RWPE2 (cell line): ENCODE measurements around the gene HTRA3.

Source experiments
- ATAC-seq: fragments of 200-7000 bp; cut with Tn5 transposase; 3 replicates; pipeline ENCODE4 v1.9.1; 2021; ENCODE audit warnings: low read depth
- DNase-seq: peaks from one replicate; pipeline ENCODE4 v3.0.0-alpha.2; 2020; ENCODE audit warnings: low spot score
- H3K27ac ChIP-seq: fragments of 450-650 bp; 2 replicates; pipeline ENCODE4 v1.5.1; 2017; ENCODE audit warnings: mild to moderate bottlenecking; ENCODE audit not compliant: poor library complexity, severe bottlenecking
- H3K27me3 ChIP-seq: fragments of 250-450 bp; sonication (Bioruptor Pico); 2 replicates; pipeline ENCODE4 v1.5.1; 2021; ENCODE audit warnings: mild to moderate bottlenecking, moderate library complexity; ENCODE audit not compliant: insufficient read depth, poor library complexity, severe bottlenecking
- H3K36me3 ChIP-seq: fragments of 250-450 bp; sonication (Bioruptor Pico); 2 replicates; pipeline ENCODE4 v1.5.1; 2020; ENCODE audit warnings: low read depth, mild to moderate bottlenecking, moderate library complexity
- H3K4me1 ChIP-seq: fragments of 250-450 bp; sonication (Bioruptor Pico); 2 replicates; pipeline ENCODE4 v1.5.1; 2021; ENCODE audit warnings: mild to moderate bottlenecking, moderate library complexity; ENCODE audit not compliant: insufficient read depth, poor library complexity, severe bottlenecking
- H3K4me3 ChIP-seq: fragments of 250-450 bp; sonication (Bioruptor Pico); 2 replicates; pipeline ENCODE4 v1.5.1; 2021; ENCODE audit warnings: mild to moderate bottlenecking, moderate library complexity; ENCODE audit not compliant: severe bottlenecking
- H3K9me3 ChIP-seq: fragments of 250-450 bp; sonication (Bioruptor Pico); 2 replicates; pipeline ENCODE4 v1.5.1; 2021; ENCODE audit warnings: mild to moderate bottlenecking, moderate library complexity; ENCODE audit not compliant: severe bottlenecking
- CTCF ChIP-seq: fragments of 450-650 bp; IDR thresholded peaks from one replicate; pipeline ENCODE4 v1.5.1; 2017; ENCODE audit warnings: mild to moderate bottlenecking, moderate library complexity; ENCODE audit not compliant: poor library complexity, severe bottlenecking

The HTRA3 gene

GRCh38 chr4:8312976-8313375, 43.4 kb downstream of the HTRA3 start:
- Histone ChIP-seq H3K4me3 (no peak overlapping the region), H3K9me3 (no peaks in the 10 kb centered on the region), H3K27ac (no peak overlapping the region), H3K36me3 (no peaks in the 10 kb centered on the region), H3K4me1 (peaks cover 13% of the 10 kb centered on the region), H3K27me3 (no peaks in the 10 kb centered on the region)
- DNase-seq (no peak), ATAC-seq (no peak)
- TF ChIP-seq CTCF: no peak

- Histone ChIP-seq H3K9me3 (no peaks in the 10 kb centered on the region), H3K27me3 (no peaks in the 10 kb centered on the region), H3K4me3 (no peak overlapping the region), H3K27ac (no peak overlapping the region), H3K4me1 (peaks cover 14% of the 10 kb centered on the region), H3K36me3 (no peaks in the 10 kb centered on the region)
- ATAC-seq (no peak), DNase-seq (no peak)
- no peak for TF ChIP-seq CTCF
Measured at GRCh38 chr4:8314691-8315255, 45.2 kb downstream of the HTRA3 start.

- H3K27ac ChIP-seq: peak overlapping the region; percentile 23
Measured at GRCh38 chr4:8315435-8316250, 46.1 kb downstream of the HTRA3 start.

GRCh38 chr4:8316251-8316771, 46.8 kb downstream of the HTRA3 start:
- ATAC-seq: peak; percentile 50
- Histone ChIP-seq H3K36me3 (no peaks in the 10 kb centered on the region), H3K27ac (peak overlapping the region; percentile 23), H3K4me3 (no peak overlapping the region), H3K9me3 (no peaks in the 10 kb centered on the region), H3K4me1 (peaks cover 17% of the 10 kb centered on the region), H3K27me3 (no peaks in the 10 kb centered on the region)
- TF ChIP-seq CTCF: no peak
- peak; percentile 34 for DNase-seq

More at GRCh38 chr4:8315435-8316250, 46.1 kb downstream of the HTRA3 start:
- Histone ChIP-seq H3K27me3 (no peaks in the 10 kb centered on the region), H3K36me3 (no peaks in the 10 kb centered on the region), H3K4me1 (peaks cover 17% of the 10 kb centered on the region), H3K4me3 (no peak overlapping the region), H3K9me3 (no peaks in the 10 kb centered on the region)
- DNase-seq (peak; percentile 86), ATAC-seq (peak; percentile 98)
- TF ChIP-seq CTCF: no peak
